Measurements from ENCODE around the gene PRIMPOL. TPM values are rescaled to one million over a fixed set of nuclear protein-coding genes. Genes with fewer than 3 reads are reported as not detected.

The PRIMPOL gene
- total and polyA plus RNA-seq, 9 of the 15 experiments (the other 6 are each of a cell fraction or from before 2014, with no cell fraction given) = 11.0 to 32.0 (median 16.1) TPM

- TF ChIP-seq TARDBP (IDR thresholded peaks at IDR 0.05) (no peak; the same call in none of the 2 replicates), ZNF23 (CRISPR knock-in tag; IDR thresholded peaks at IDR 0.05) (no peak), HDAC8 (tag; IDR thresholded peaks at IDR 0.05) (no peak), E2F3 (CRISPR knock-in tag; IDR thresholded peaks at IDR 0.05) (peak; percentile 93), HSF4 (CRISPR knock-in tag; IDR thresholded peaks at IDR 0.05; ENCODE audit: borderline replicate concordance) (no peak), CC2D1A (IDR thresholded peaks at IDR 0.05) (peak; percentile 74), CHD4 (IDR thresholded peaks at IDR 0.05; ENCODE audit: insufficient read depth, insufficient replicate concordance, low read depth, low read length, poor library complexity, severe bottlenecking) (no peak), ZNF707 (CRISPR knock-in tag; conservative IDR thresholded peaks at IDR 0.05) (no peak), HIVEP1 (CRISPR knock-in tag; IDR thresholded peaks at IDR 0.05) (no peak), ZNF232 (CRISPR knock-in tag; IDR thresholded peaks at IDR 0.05) (peak; percentile 88), NR2C2 (CRISPR knock-in tag; IDR thresholded peaks at IDR 0.05) (peak; percentile 68; the same call in 1 of the 2 replicates), NR2C2 (tag; IDR thresholded peaks at IDR 0.05) (no peak), KLF1 (tag; IDR thresholded peaks at IDR 0.05) (no peak), L3MBTL2 (IDR thresholded peaks at IDR 0.05) (peak; percentile 91), CBX5 (IDR thresholded peaks at IDR 0.05; ENCODE audit: borderline replicate concordance, low read depth) (peak; percentile 82; the same call in 1 of the 2 replicates), MAFK (IDR thresholded peaks at IDR 0.05; ENCODE audit: low read length) (peak; percentile 33; the same call in 1 of the 2 replicates), THRA (IDR thresholded peaks at IDR 0.05) (no peak), EZH2 (IDR thresholded peaks at IDR 0.05; ENCODE audit: borderline replicate concordance, low read depth, low read length) (no peak), FOXA3 (CRISPR knock-in tag; conservative IDR thresholded peaks at IDR 0.05 in 1 of 2, IDR thresholded peaks at IDR 0.05 in 1 of 2) (peak in 1 of 2 experiments; percentile 81; a peak in 2 of 4 replicates), HDAC2 (IDR thresholded peaks at IDR 0.05) (peak; percentile 84), NR2C1 (IDR thresholded peaks at IDR 0.05) (no peak), NR2C1 (tag; IDR thresholded peaks at IDR 0.05) (no peak), NR2F6 (CRISPR knock-in tag; IDR thresholded peaks at IDR 0.05) (no peak), HOXB6 (CRISPR knock-in tag; IDR thresholded peaks at IDR 0.05; ENCODE audit: borderline replicate concordance) (no peak), TAF1 (IDR thresholded peaks at IDR 0.05; ENCODE audit: control insufficient read depth, extremely low read depth, insufficient read depth, low read length, severe bottlenecking) (peak; percentile 95), FOXA1 (IDR thresholded peaks at IDR 0.05; ENCODE audit: borderline replicate concordance) (no peak), PCBP2 (IDR thresholded peaks at IDR 0.05; ENCODE audit: low read depth, low read length, poor library complexity, severe bottlenecking) (no peak)
- TF ChIP-seq, protein P1, sequence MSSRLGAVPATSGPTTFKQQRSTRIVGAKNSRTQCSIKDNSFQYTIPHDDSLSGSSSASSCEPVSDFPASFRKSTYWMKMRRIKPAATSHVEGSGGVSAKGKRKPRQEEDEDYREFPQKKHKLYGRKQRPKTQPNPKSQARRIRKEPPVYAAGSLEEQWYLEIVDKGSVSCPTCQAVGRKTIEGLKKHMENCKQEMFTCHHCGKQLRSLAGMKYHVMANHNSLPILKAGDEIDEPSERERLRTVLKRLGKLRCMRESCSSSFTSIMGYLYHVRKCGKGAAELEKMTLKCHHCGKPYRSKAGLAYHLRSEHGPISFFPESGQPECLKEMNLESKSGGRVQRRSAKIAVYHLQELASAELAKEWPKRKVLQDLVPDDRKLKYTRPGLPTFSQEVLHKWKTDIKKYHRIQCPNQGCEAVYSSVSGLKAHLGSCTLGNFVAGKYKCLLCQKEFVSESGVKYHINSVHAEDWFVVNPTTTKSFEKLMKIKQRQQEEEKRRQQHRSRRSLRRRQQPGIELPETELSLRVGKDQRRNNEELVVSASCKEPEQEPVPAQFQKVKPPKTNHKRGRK (tag; IDR thresholded peaks at IDR 0.05) = no peak
These were observed 84.4 kb downstream of the PRIMPOL start, which contains the start of gene CENPU (continued) for GRCh38 chr4:184733654-184734524.

All from K562 (cell line).